H9 (cell line): ENCODE data around the gene CDK16. TPM values are rescaled to one million over a fixed set of nuclear protein-coding genes. Genes with fewer than 3 reads are reported as not detected.

Experiments
- DNase-seq: peaks from one replicate; pipeline ENCODE4 v3.0.0-alpha.2; 2017
- H2AFZ ChIP-seq: one replicate; pipeline ENCODE4 v1.6.1; 2013; ENCODE audit warnings: mild to moderate bottlenecking, low read length, control low read depth, moderate library complexity
- H2AK5ac ChIP-seq: 2 replicates; pipeline ENCODE4 v1.6.1; 2013; ENCODE audit warnings: low read length, control low read depth, mixed read lengths; ENCODE audit not compliant: insufficient read length
- H2BK120ac ChIP-seq: one replicate; pipeline ENCODE4 v1.6.1; 2013; ENCODE audit warnings: low read depth, mild to moderate bottlenecking, low read length, control low read depth, inconsistent platforms; ENCODE audit not compliant: poor library complexity, severe bottlenecking
- H2BK12ac ChIP-seq: 2 replicates; pipeline ENCODE4 v1.6.1; 2013; ENCODE audit warnings: low read length, control low read depth, mixed read lengths, low read depth; ENCODE audit not compliant: insufficient read length
- H2BK15ac ChIP-seq: 2 replicates; pipeline ENCODE4 v1.6.1; 2013; ENCODE audit warnings: low read depth, low read length, control low read depth
- H2BK20ac ChIP-seq: one replicate; pipeline ENCODE4 v1.6.1; 2013; ENCODE audit warnings: low read depth, mild to moderate bottlenecking, low read length, control low read depth, inconsistent platforms; ENCODE audit not compliant: poor library complexity, severe bottlenecking
- H2BK5ac ChIP-seq: 2 replicates; pipeline ENCODE4 v1.6.1; 2013; ENCODE audit warnings: low read length, control low read depth, mixed read lengths; ENCODE audit not compliant: insufficient read length
- H3K14ac ChIP-seq: 2 replicates; pipeline ENCODE4 v1.6.1; 2013; ENCODE audit warnings: low read length, control low read depth; ENCODE audit not compliant: insufficient read depth
- H3K18ac ChIP-seq: 2 replicates; pipeline ENCODE4 v1.6.1; 2013; ENCODE audit warnings: low read depth, mild to moderate bottlenecking, mixed read lengths, low read length, control low read depth; ENCODE audit not compliant: insufficient read length
- H3K23ac ChIP-seq: 2 replicates; pipeline ENCODE4 v1.6.1; 2013; ENCODE audit warnings: low read length, control low read depth, mixed read lengths, low read depth; ENCODE audit not compliant: insufficient read length
- H3K23me2 ChIP-seq: 2 replicates; pipeline ENCODE4 v1.6.1; 2013; ENCODE audit warnings: low read depth, mild to moderate bottlenecking, mixed read lengths, low read length, control low read depth; ENCODE audit not compliant: insufficient read length, poor library complexity, severe bottlenecking
- H3K27ac ChIP-seq: 2 replicates; pipeline ENCODE4 v1.5.1; 2013; ENCODE audit warnings: low read length, control low read depth, mixed read lengths, low read depth; ENCODE audit not compliant: insufficient read length
- H3K27me3 ChIP-seq: 2 replicates; pipeline ENCODE4 v1.6.1; 2013; ENCODE audit warnings: low read length, control low read depth, inconsistent platforms; ENCODE audit not compliant: insufficient read depth
- H3K4ac ChIP-seq: 2 replicates; pipeline ENCODE4 v1.6.1; 2013; ENCODE audit warnings: low read depth, mild to moderate bottlenecking, control low read depth, inconsistent platforms, low read length, moderate library complexity
- H3K4me1 ChIP-seq: 2 replicates; pipeline ENCODE4 v1.6.1; 2013; ENCODE audit warnings: low read length, control low read depth, inconsistent platforms; ENCODE audit not compliant: insufficient read depth
- H3K4me2 ChIP-seq: 2 replicates; pipeline ENCODE4 v1.6.1; 2013; ENCODE audit warnings: low read length, control low read depth, mixed read lengths; ENCODE audit not compliant: insufficient read length, insufficient read depth
- H3K56ac ChIP-seq: 2 replicates; pipeline ENCODE4 v1.6.1; 2013; ENCODE audit warnings: low read depth, mild to moderate bottlenecking, mixed read lengths, low read length, control low read depth; ENCODE audit not compliant: insufficient read length
- H3K79me1 ChIP-seq: 2 replicates; pipeline ENCODE4 v1.6.1; 2013; ENCODE audit warnings: low read depth, mild to moderate bottlenecking, moderate library complexity, low read length, control low read depth, inconsistent platforms; ENCODE audit not compliant: insufficient read depth, poor library complexity, severe bottlenecking
- H3K79me2 ChIP-seq: 2 replicates; pipeline ENCODE4 v1.6.1; 2013; ENCODE audit warnings: low read length, control low read depth, inconsistent platforms; ENCODE audit not compliant: insufficient read depth
- H3K9ac ChIP-seq: 2 replicates; pipeline ENCODE4 v1.6.1; 2013; ENCODE audit warnings: low read length, control low read depth, mixed read lengths; ENCODE audit not compliant: insufficient read length; ENCODE audit errors: extremely low read depth
- H3K9me3 ChIP-seq: one replicate; pipeline ENCODE4 v1.6.1; 2013; ENCODE audit warnings: low read depth, low read length, inconsistent platforms; ENCODE audit not compliant: control insufficient read depth
- H3T11ph ChIP-seq: one replicate; pipeline ENCODE4 v1.6.1; 2013; ENCODE audit warnings: mild to moderate bottlenecking, low read length, control low read depth, inconsistent platforms
- H4K20me1 ChIP-seq: one replicate; pipeline ENCODE4 v1.6.1; 2013; ENCODE audit not compliant: control insufficient read depth, insufficient read length, insufficient read depth
- H4K5ac ChIP-seq: 2 replicates; pipeline ENCODE4 v1.6.1; 2013; ENCODE audit warnings: low read depth, mild to moderate bottlenecking, mixed read lengths, low read length, control low read depth; ENCODE audit not compliant: insufficient read length
- H4K8ac ChIP-seq: replicated peaks from 2 replicates; pipeline ENCODE4 v1.6.1; 2013; ENCODE audit warnings: low read length, control low read depth, mixed read lengths, low read depth; ENCODE audit not compliant: insufficient read length
- H4K91ac ChIP-seq: 2 replicates; pipeline ENCODE4 v1.6.1; 2013; ENCODE audit warnings: low read depth, mild to moderate bottlenecking, moderate library complexity, mixed read lengths, low read length, control low read depth; ENCODE audit not compliant: insufficient read length
- H3K27ac Mint-ChIP-seq, 3 experiments: 2 replicates in 2 of 3; 3 replicates in 1 of 3; pipeline ENCODE4 v1.8.0; 2020 to 2021; ENCODE audit warnings: mixed read lengths in 3 of 3, mild to moderate bottlenecking in 1 of 3, moderate library complexity in 1 of 3
- H3K27me3 Mint-ChIP-seq: 2 replicates; pipeline ENCODE4 v1.8.0; 2021; ENCODE audit warnings: low read depth, mild to moderate bottlenecking, moderate library complexity, mixed read lengths
- H3K36me3 Mint-ChIP-seq, 3 experiments: 2 replicates in 2 of 3; 3 replicates in 1 of 3; pipeline ENCODE4 v1.8.0; 2020 to 2021; ENCODE audit warnings: low read depth in 3 of 3, mixed read lengths in 3 of 3; ENCODE audit not compliant: insufficient read depth in 1 of 3
- H3K4me1 Mint-ChIP-seq, 2 experiments: 2 replicates each; pipeline ENCODE4 v1.8.0; 2020; ENCODE audit warnings: mixed read lengths in 2 of 2
- H3K4me3 Mint-ChIP-seq, 2 experiments: 2 replicates in 1 of 2; 3 replicates in 1 of 2; pipeline ENCODE4 v1.8.0; 2020 to 2021; ENCODE audit warnings: mild to moderate bottlenecking in 2 of 2, mixed read lengths in 2 of 2, moderate library complexity in 1 of 2
- H3K9me3 Mint-ChIP-seq, 2 experiments: 2 replicates in 1 of 2; 3 replicates in 1 of 2; pipeline ENCODE4 v1.8.0; 2020; ENCODE audit warnings: mild to moderate bottlenecking in 2 of 2, mixed read lengths in 2 of 2, moderate library complexity in 1 of 2
- WGBS: extraction: QIAGEN DNeasy Blood & Tissue Kit; methylation state at CpG from one replicate; pipeline ENCODE4 v1.1.7; 2013; ENCODE audit warnings: missing lambda C conversion rate, low lambda C conversion rate, mixed read lengths; ENCODE audit not compliant: insufficient read length; ENCODE audit errors: extremely low coverage; 5-methylcytosine and 5-hydroxymethylcytosine counted together
- total RNA-seq: library from RNA; stranded (reverse); gene quantifications from 2 replicates; pipeline ENCODE4 v1.2.1, GENCODE V29; 2021
- TF ChIP-seq, protein P1 (sequence below): fragments of 200-600 bp; sonication (generic); conservative IDR thresholded peaks from 3 replicates; pipeline ENCODE4 v1.8.0; 2021; ENCODE audit warnings: antibody characterized with exemption, mild to moderate bottlenecking

The CDK16 gene
- total RNA-seq, 1 experiment from 2014 or later: 226 TPM

DNA sequence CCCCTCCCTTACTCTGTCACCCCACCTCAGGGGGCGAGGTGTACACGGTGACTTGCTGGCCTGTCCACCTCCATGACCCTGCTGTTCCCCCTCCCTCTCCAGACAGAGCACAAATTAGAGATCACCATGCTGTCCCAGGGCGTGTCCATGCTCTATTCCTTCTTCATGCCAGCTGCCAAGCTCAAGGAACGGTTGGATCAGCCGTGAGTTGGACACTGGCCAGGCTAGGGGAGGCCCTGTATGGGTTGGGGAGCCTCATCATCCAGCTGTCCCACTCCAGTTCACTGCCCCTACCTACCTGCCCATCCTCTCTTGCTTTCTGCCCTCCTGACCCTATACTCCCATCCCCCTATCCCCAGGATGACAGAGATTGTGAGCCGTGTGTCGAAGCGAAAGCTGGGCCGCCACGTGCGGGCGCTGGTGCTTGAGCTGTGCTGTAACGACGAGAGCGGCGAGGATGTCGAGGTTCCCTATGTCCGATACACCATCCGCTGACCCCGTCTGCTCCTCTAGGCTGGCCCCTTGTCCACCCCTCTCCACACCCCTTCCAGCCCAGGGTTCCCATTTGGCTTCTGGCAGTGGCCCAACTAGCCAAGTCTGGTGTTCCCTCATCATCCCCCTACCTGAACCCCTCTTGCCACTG, 3.9 kb upstream of the CDK16 start:
- Histone ChIP-seq H3K4me1 (no peaks in the 10 kb centered on the region; the same call in 1 of the 2 replicates), H3K14ac (no peak overlapping the region), H3K4ac (no peak overlapping the region), H4K20me1 (no peaks in the 10 kb centered on the region), H2BK15ac (no peak overlapping the region), H2BK5ac (no peak overlapping the region), H2BK120ac (no peak overlapping the region), H4K91ac (no peak overlapping the region), H4K8ac (no peak overlapping the region), H3K79me2 (peaks cover 5% of the 10 kb centered on the region; the same call in 1 of the 2 replicates), H3K18ac (no peak overlapping the region), H2AK5ac (no peak overlapping the region), H3T11ph (no peak overlapping the region), H3K9ac (no peak overlapping the region), H3K56ac (no peak overlapping the region), H3K79me1 (no peaks in the 10 kb centered on the region), H3K9me3 (no peaks in the 10 kb centered on the region), H2BK12ac (no peak overlapping the region), H3K27me3 (no peaks in the 10 kb centered on the region), H2BK20ac (no peak overlapping the region), H2AFZ (no peak overlapping the region), H3K4me2 (no peak overlapping the region), H3K27ac (no peak overlapping the region), H4K5ac (no peak overlapping the region), H3K23me2 (peaks cover 8% of the 10 kb centered on the region), H3K23ac (no peak overlapping the region)
- peaks cover 22 to 24% of the 10 kb centered on the region in 2 experiments for H3K4me1 Mint-ChIP-seq
- no peaks in the 10 kb centered on the region; the same call in 1 of the 2 replicates for H3K27me3 Mint-ChIP-seq
- TF ChIP-seq, protein P1, sequence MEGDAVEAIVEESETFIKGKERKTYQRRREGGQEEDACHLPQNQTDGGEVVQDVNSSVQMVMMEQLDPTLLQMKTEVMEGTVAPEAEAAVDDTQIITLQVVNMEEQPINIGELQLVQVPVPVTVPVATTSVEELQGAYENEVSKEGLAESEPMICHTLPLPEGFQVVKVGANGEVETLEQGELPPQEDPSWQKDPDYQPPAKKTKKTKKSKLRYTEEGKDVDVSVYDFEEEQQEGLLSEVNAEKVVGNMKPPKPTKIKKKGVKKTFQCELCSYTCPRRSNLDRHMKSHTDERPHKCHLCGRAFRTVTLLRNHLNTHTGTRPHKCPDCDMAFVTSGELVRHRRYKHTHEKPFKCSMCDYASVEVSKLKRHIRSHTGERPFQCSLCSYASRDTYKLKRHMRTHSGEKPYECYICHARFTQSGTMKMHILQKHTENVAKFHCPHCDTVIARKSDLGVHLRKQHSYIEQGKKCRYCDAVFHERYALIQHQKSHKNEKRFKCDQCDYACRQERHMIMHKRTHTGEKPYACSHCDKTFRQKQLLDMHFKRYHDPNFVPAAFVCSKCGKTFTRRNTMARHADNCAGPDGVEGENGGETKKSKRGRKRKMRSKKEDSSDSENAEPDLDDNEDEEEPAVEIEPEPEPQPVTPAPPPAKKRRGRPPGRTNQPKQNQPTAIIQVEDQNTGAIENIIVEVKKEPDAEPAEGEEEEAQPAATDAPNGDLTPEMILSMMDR: no peak
- peak overlapping the region in 1 of 3 experiments; percentile 83; a peak in 3 of 7 replicates for H3K27ac Mint-ChIP-seq
- H3K9me3 Mint-ChIP-seq: peaks cover 0 to 2% of the 10 kb centered on the region in 2 experiments; a peak in 2 of 5 replicates
- DNase-seq: no peak
- WGBS: no CpG with 5 or more reads among the region's 20 CpGs
- H3K36me3 Mint-ChIP-seq: peaks cover 54 to 75% (median 71%) of the 10 kb centered on the region in 3 experiments
- H3K4me3 Mint-ChIP-seq: no peak overlapping the region
